K562 (cell line): ENCODE measurements around the gene SMIM10. TPM values are rescaled to one million over a fixed set of nuclear protein-coding genes. Genes with fewer than 3 reads are reported as not detected.

Experiments used
- ATAC-seq: fragments of 200-7000 bp; cut with Tn5 transposase; 3 replicates; pipeline ENCODE4 v1.9.1; 2020; ENCODE audit warnings: moderate library complexity
- BruUV-seq: library from RNA; stranded (reverse); fragments of 400-500 nt; replicated peaks from 2 replicates; lab custom pipeline; 2021; lab: Mats Ljungman, UMichigan
- CTCF ChIA-PET: fragments of 300-600 bp; formaldehyde crosslinking; extraction: SDS; loops from one replicate; lab custom pipeline; 2021; ENCODE audit warnings: low intra/inter-chr PET ratio; lab: Yijun Ruan, JAX
- POLR2A ChIA-PET: fragments of 300-600, 350-650 bp; sonication (Branson Sonifier 250); formaldehyde crosslinking; extraction: SDS; loops from one replicate; lab custom pipeline; 2021; ENCODE audit warnings: antibody characterized with exemption, inconsistent platforms; lab: Yijun Ruan, JAX
- DNase-seq, 4 experiments: peaks; one replicate each; pipeline versions ENCODE4 v3.0.0 to v3.0.0-alpha.2; 2011 to 2018; ENCODE audit warnings: low spot score in 3 of 4, mixed read lengths in 3 of 4; ENCODE audit errors: extremely low read depth in 1 of 4
- FAIRE-seq: peaks from 2 replicates; lab custom pipeline; 2011; peaks lifted over from hg19 to GRCh38; lab: Jason Lieb, UNC
- H2AFZ ChIP-seq: 2 replicates; pipeline ENCODE4 v1.6.0; 2011; ENCODE audit warnings: low read depth, low read length, control low read depth, inconsistent platforms
- H3K27ac ChIP-seq: fragments of 200-600 bp; 3 replicates; pipeline ENCODE4 v1.8.0; 2011; ENCODE audit warnings: low read depth, mild to moderate bottlenecking, control low read depth, inconsistent platforms, low read length, moderate library complexity, mixed read lengths; ENCODE audit errors: extremely low read depth
- H3K27me3 ChIP-seq, 2 experiments: fragments of 300-600 bp in 1 of 2; 2 replicates in 1 of 2; 3 replicates in 1 of 2; pipeline versions ENCODE4 v1.6.0 to v1.8.0; 2011; ENCODE audit warnings: inconsistent platforms in 2 of 2, low read length in 2 of 2, mild to moderate bottlenecking in 1 of 2, mixed read lengths in 1 of 2, moderate library complexity in 1 of 2; ENCODE audit not compliant: control insufficient read depth in 2 of 2, insufficient read depth in 2 of 2
- H3K36me3 ChIP-seq: fragments of 300-600 bp; 3 replicates; pipeline ENCODE4 v1.8.0; 2011; ENCODE audit warnings: mild to moderate bottlenecking, low read length, inconsistent platforms; ENCODE audit not compliant: control insufficient read depth, insufficient read depth
- H3K4me1 ChIP-seq, 2 experiments: fragments of 200-600 bp in 1 of 2; replicated peaks in 1 of 2; 2 replicates in 1 of 2; 3 replicates in 1 of 2; pipeline versions ENCODE4 v1.5.1 to v1.8.0; 2011; ENCODE audit warnings: inconsistent platforms in 2 of 2, low read length in 2 of 2, mild to moderate bottlenecking in 1 of 2, mixed read lengths in 1 of 2, moderate library complexity in 1 of 2; ENCODE audit not compliant: control insufficient read depth in 2 of 2, insufficient read depth in 2 of 2
- H3K4me2 ChIP-seq: 2 replicates; pipeline ENCODE4 v1.6.1; 2011; ENCODE audit warnings: low read length, control low read depth, inconsistent platforms, mixed read lengths; ENCODE audit not compliant: insufficient read depth
- H3K4me3 ChIP-seq: fragments of 200-600 bp; sonication (generic), shearing (Covaris generic); 2 replicates; pipeline ENCODE4 v1.5.1; 2016; ENCODE audit warnings: control low read depth, inconsistent platforms
- H3K79me2 ChIP-seq: fragments of 200-600 bp; 3 replicates; pipeline ENCODE4 v1.8.0; 2011; ENCODE audit warnings: low read length, inconsistent platforms; ENCODE audit not compliant: control insufficient read depth, insufficient read depth
- H3K9ac ChIP-seq, 2 experiments: 2 replicates each; pipeline versions ENCODE4 v1.6.0 to v1.6.1; 2011; ENCODE audit warnings: low read depth in 2 of 2, low read length in 2 of 2, control low read depth in 1 of 2, inconsistent platforms in 1 of 2, mild to moderate bottlenecking in 1 of 2, mixed read lengths in 1 of 2; ENCODE audit not compliant: insufficient read depth in 1 of 2
- H3K9me1 ChIP-seq: one replicate; pipeline ENCODE4 v1.6.0; 2011; ENCODE audit warnings: inconsistent platforms, mild to moderate bottlenecking, low read length, moderate library complexity; ENCODE audit not compliant: control insufficient read depth, insufficient read depth
- H3K9me3 ChIP-seq: replicated peaks from 2 replicates; pipeline ENCODE4 v1.5.1; 2011; ENCODE audit warnings: low read depth, low read length, inconsistent platforms; ENCODE audit not compliant: control insufficient read depth, insufficient read depth
- H4K20me1 ChIP-seq: replicated peaks from 2 replicates; pipeline ENCODE4 v1.6.1; 2011; ENCODE audit warnings: low read length, inconsistent platforms, mixed read lengths; ENCODE audit not compliant: control insufficient read depth, insufficient read depth
- CREB1 ChIP-seq, 2 experiments: sonication (generic) in 1 of 2; formaldehyde crosslinking in 1 of 2; IDR thresholded peaks; 2 replicates each; pipeline versions ENCODE4 v1.6.1 to v1.8.0; 2012 to 2022; ENCODE audit warnings: inconsistent platforms in 1 of 2, mild to moderate bottlenecking in 1 of 2, missing genetic modification reagents in 1 of 2, moderate library complexity in 1 of 2
- GTF2A2 ChIP-seq: IDR thresholded peaks from 2 replicates; pipeline ENCODE4 v1.6.1; 2016; ENCODE audit warnings: mild to moderate bottlenecking, missing genetic modification characterization, missing compliant biosample characterization
- HNRNPL ChIP-seq: fragments of 200-400 bp; formaldehyde crosslinking; IDR thresholded peaks from 2 replicates; pipeline ENCODE4 v1.6.1; 2017; ENCODE audit warnings: low read depth, mild to moderate bottlenecking, low read length
- MAFK ChIP-seq: IDR thresholded peaks from 2 replicates; pipeline ENCODE4 v1.6.1; 2011; ENCODE audit warnings: low read length, improper control_type of control experiment
- MEIS2 ChIP-seq: fragments of 450-650 bp; IDR thresholded peaks from 2 replicates; pipeline ENCODE4 v1.6.1; 2014; ENCODE audit warnings: mild to moderate bottlenecking; ENCODE audit not compliant: partially characterized antibody
- RAD51 ChIP-seq: fragments of 450-650 bp; IDR thresholded peaks from 2 replicates; pipeline ENCODE4 v1.7.1; 2016; ENCODE audit warnings: low read depth, mild to moderate bottlenecking, borderline replicate concordance
- YY1 ChIP-seq, 3 experiments: IDR thresholded peaks; 2 replicates each; pipeline ENCODE4 v1.6.1; 2011; ENCODE audit warnings: low read length in 2 of 3, mild to moderate bottlenecking in 2 of 3, moderate library complexity in 2 of 3, borderline replicate concordance in 1 of 3, control low read depth in 1 of 3, low read depth in 1 of 3; ENCODE audit not compliant: insufficient read depth in 3 of 3, insufficient replicate concordance in 2 of 3, control insufficient read depth in 1 of 3, insufficient read length in 1 of 3; ENCODE audit errors: extremely low read depth in 1 of 3
- ZNF551 ChIP-seq: fragments of 250-450 bp; sonication (Bioruptor Pico); IDR thresholded peaks from 2 replicates; pipeline ENCODE4 v1.5.0; 2021; ENCODE audit warnings: mild to moderate bottlenecking, moderate library complexity
- ZNF778 ChIP-seq: fragments of 450-650 bp; formaldehyde crosslinking; IDR thresholded peaks from 2 replicates; pipeline ENCODE4 v1.4.0; 2020; ENCODE audit warnings: mild to moderate bottlenecking, moderate library complexity
- WGBS: fragments of 100-300 bp; shearing (Covaris generic); methylation state at CpG from one replicate; pipeline ENCODE4 v1.1.6; 2016; ENCODE audit warnings: low coverage, mixed read lengths; ENCODE audit not compliant: insufficient coverage; ENCODE audit errors: missing lambda C conversion rate; 5-methylcytosine and 5-hydroxymethylcytosine counted together
- in situ Hi-C: fragments of 300-500 bp; cut with MboI; formaldehyde crosslinking; loops from 4 replicates; pipeline ENCODE4 v1.15.0; 2018; ENCODE audit warnings: inconsistent platforms, mixed read lengths
- intact Hi-C: fragments of 100-400 bp; cut with micrococcal nuclease; formaldehyde crosslinking; loops from 2 replicates; pipeline ENCODE4 v1.14.2; 2022
- polyA plus RNA-seq, 8 experiments: library from polyadenylated mRNA; depleted of rRNA in 4 of 8; stranded (reverse) in 5 of 8; unstranded in 3 of 8; fragments of >200 nt; fragmentation: Nextera tagmentation in 2 of 8; fragmentation: Illumina TruSeq in 1 of 8; extraction: Ambion mirVana in 2 of 8; extraction: Trizol in 1 of 8; gene quantifications; 2 replicates each; pipeline versions ENCODE4 v1.2.1 to v1.2.3, GENCODE V29; 2011 to 2014; ENCODE audit warnings: inconsistent platforms in 1 of 8, missing spikeins in 1 of 8
- total RNA-seq, 7 experiments: library from RNA; depleted of rRNA in 6 of 7; stranded (reverse); fragments of >200 nt in 6 of 7; fragmentation: Illumina TruSeq in 2 of 7; extraction: Trizol in 2 of 7; gene quantifications; 2 replicates each; pipeline versions ENCODE4 v1.2.1 to v1.2.3, GENCODE V29; 2011 to 2021; ENCODE audit warnings: low replicate concordance in 1 of 7
- TF ChIP-seq, protein P1 (sequence below): fragments of 250-450 bp; sonication (Bioruptor Pico); IDR thresholded peaks from 2 replicates; pipeline ENCODE4 v1.8.0; 2022; ENCODE audit warnings: inconsistent platforms, mild to moderate bottlenecking, moderate library complexity, borderline replicate concordance
- TF ChIP-seq, protein P2 (sequence below): sonication (generic); IDR thresholded peaks from 2 replicates; pipeline ENCODE4 v1.6.1; 2016
- TF ChIP-seq, protein P3 (sequence below): sonication (generic); formaldehyde crosslinking; IDR thresholded peaks from 2 replicates; pipeline ENCODE4 v1.8.0; 2022; ENCODE audit warnings: missing genetic modification reagents, mild to moderate bottlenecking, moderate library complexity, borderline replicate concordance

The SMIM10 gene
- total and polyA plus RNA-seq, 9 of the 15 experiments (the other 6 are each of a cell fraction or from before 2014, with no cell fraction given) = 2.1 to 25.3 (median 16.4) TPM

DNA sequence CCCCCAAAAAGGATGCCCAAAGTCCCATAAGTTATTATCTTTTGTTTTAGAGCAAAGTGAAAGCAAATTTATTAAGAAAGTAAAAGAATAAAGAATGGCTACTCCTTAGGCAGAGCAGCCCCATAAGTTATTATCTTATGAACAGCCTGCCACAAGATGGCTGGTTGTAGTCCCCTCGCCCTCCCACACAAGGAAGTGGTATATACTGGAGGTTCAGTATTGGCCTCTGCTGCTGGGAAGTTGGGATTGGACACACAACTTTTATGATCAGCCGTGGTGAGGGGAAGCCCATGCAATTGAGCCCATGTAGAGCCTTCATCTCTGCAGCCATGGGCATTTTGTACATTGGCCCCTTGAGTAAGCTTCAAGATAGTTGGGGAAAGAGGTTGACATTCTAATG, 8.0 kb upstream of the SMIM10 start:
- DNase-seq = no peak
- Histone ChIP-seq H3K4me3 (no peak overlapping the region), H3K4me2 (peak overlapping the region; percentile 38), H3K79me2 (no peaks in the 10 kb centered on the region), H3K9me3 (no peaks in the 10 kb centered on the region), H2AFZ (peak overlapping the region; percentile 49; the same call in 1 of the 2 replicates), H3K27me3 (no peaks in the 10 kb centered on the region), H3K4me1 (peaks cover 9 to 20% of the 10 kb centered on the region in 2 experiments; a peak in 4 of 5 replicates), H4K20me1 (no peaks in the 10 kb centered on the region), H3K9ac (no peak overlapping the region), H3K27ac (no peak overlapping the region), H3K36me3 (no peaks in the 10 kb centered on the region), H3K9me1 (no peaks in the 10 kb centered on the region)
- peak; percentile 58 for ATAC-seq
- FAIRE-seq = peak; percentile 29
- in situ Hi-C loops (no loop called here), intact Hi-C loops (no loop called here)
- BruUV-seq = no TSS peak
- TF ChIP-seq, protein P1, sequence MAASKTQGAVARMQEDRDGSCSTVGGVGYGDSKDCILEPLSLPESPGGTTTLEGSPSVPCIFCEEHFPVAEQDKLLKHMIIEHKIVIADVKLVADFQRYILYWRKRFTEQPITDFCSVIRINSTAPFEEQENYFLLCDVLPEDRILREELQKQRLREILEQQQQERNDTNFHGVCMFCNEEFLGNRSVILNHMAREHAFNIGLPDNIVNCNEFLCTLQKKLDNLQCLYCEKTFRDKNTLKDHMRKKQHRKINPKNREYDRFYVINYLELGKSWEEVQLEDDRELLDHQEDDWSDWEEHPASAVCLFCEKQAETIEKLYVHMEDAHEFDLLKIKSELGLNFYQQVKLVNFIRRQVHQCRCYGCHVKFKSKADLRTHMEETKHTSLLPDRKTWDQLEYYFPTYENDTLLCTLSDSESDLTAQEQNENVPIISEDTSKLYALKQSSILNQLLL (CRISPR knock-in tag) = no peak
- peak in 1 of 3 experiments; percentile 61 for TF ChIP-seq YY1 (IDR thresholded peaks at IDR 0.05; ENCODE audit: borderline replicate concordance in 1 of 3, control insufficient read depth in 1 of 3, extremely low read depth in 1 of 3, insufficient read depth in 3 of 3, insufficient read length in 1 of 3, insufficient replicate concordance in 2 of 3, low read depth in 1 of 3, low read length in 2 of 3)
- ChIA-PET CTCF (no interaction called here), POLR2A (interaction anchor here (0.6 kb wide), 1 partner anchor 364 kb away, joined by 3 read pairs; no protein-coding TSS in a partner anchor)
- 52% methylated on average over 2 of the region's 2 CpGs for WGBS

DNA sequence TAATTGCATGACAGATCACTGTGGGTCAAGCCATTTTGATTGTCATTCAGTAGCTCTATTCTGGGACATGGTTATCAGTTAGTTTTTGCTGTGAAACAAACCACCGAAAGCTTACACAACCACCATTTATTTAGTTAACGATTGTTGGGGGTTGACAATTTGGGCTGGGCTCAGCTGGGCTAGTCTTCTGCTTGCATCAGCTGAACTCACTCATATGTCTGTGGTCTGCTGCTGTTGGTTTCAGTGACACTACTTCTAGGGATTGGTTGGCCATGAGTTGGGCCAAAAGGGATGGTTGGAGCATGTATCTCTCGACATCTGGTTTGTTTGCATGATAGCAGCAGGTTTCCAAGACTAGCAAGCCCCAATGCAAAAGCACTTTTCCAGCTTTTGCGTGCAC, 5.3 kb upstream of the SMIM10 start:
- ATAC-seq (peak; percentile 26; the same call in 1 of the 3 replicates), FAIRE-seq (no peak), DNase-seq (no peak)
- CTCF ChIA-PET = no interaction called here
- WGBS = 27% methylated on average over 4 of the region's 4 CpGs
- Histone ChIP-seq H3K9me1 (no peaks in the 10 kb centered on the region), H3K79me2 (no peaks in the 10 kb centered on the region), H3K27ac (no peak overlapping the region), H3K27me3 (no peaks in the 10 kb centered on the region), H3K4me3 (no peak overlapping the region), H4K20me1 (no peaks in the 10 kb centered on the region), H3K9me3 (no peaks in the 10 kb centered on the region), H3K4me2 (no peak overlapping the region), H2AFZ (no peak overlapping the region), H3K36me3 (no peaks in the 10 kb centered on the region), H3K9ac (no peak overlapping the region), H3K4me1 (peaks cover 9 to 24% of the 10 kb centered on the region in 2 experiments; a peak in 4 of 5 replicates)
- POLR2A ChIA-PET = no interaction called here
- no TSS peak for BruUV-seq
- intact Hi-C loops = no loop called here
- in situ Hi-C loops = no loop called here
- TF ChIP-seq, protein P2, sequence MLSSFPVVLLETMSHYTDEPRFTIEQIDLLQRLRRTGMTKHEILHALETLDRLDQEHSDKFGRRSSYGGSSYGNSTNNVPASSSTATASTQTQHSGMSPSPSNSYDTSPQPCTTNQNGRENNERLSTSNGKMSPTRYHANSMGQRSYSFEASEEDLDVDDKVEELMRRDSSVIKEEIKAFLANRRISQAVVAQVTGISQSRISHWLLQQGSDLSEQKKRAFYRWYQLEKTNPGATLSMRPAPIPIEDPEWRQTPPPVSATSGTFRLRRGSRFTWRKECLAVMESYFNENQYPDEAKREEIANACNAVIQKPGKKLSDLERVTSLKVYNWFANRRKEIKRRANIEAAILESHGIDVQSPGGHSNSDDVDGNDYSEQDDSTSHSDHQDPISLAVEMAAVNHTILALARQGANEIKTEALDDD = peak; percentile 70
- TF ChIP-seq CREB1 (IDR thresholded peaks at IDR 0.05) (no peak), CREB1 (CRISPR knock-in tag; IDR thresholded peaks at IDR 0.05) (no peak), ZNF778 (no peak), ZNF551 (no peak), MEIS2 (peak; percentile 21), GTF2A2 (no peak), HNRNPL (no peak), MAFK (no peak), RAD51 (no peak)
- TF ChIP-seq, protein P3, sequence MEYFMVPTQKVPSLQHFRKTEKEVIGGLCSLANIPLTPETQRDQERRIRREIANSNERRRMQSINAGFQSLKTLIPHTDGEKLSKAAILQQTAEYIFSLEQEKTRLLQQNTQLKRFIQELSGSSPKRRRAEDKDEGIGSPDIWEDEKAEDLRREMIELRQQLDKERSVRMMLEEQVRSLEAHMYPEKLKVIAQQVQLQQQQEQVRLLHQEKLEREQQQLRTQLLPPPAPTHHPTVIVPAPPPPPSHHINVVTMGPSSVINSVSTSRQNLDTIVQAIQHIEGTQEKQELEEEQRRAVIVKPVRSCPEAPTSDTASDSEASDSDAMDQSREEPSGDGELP (CRISPR knock-in tag) = peak; percentile 46; the same call in 1 of the 2 replicates
